Hypothalamus (tissue), 51 donors: ENCODE measurements around the gene FAM193B.

ENCODE experiments used
- DNase-seq, 51 donors: peaks; one replicate each; lab custom pipeline; 2025; lab: John Stamatoyannopoulos, UW

FAM193B gene

GRCh38 chr5:177519463-177520235, 34.7 kb downstream of the FAM193B start:
- no peak for DNase-seq

- peak; percentile 85 to 99 (median 96) for DNase-seq
Observed at GRCh38 chr5:177516601-177517568, 37.5 kb downstream of the FAM193B start, which contains the start of gene DDX41. DDX41 (minus strand) TSS chr5:177516961; CDS start chr5:177516945, 16 bp downstream.

- DNase-seq = no peak
Observed at GRCh38 chr5:177515580-177515979, 38.8 kb downstream of the FAM193B start.

GRCh38 chr5:177514541-177514940, 39.8 kb downstream of the FAM193B start:
- DNase-seq = no peak

GRCh38 chr5:177513500-177513899, 40.9 kb downstream of the FAM193B start:
- no peak for DNase-seq

- DNase-seq = no peak
Observed at GRCh38 chr5:177512736-177513380, 41.5 kb downstream of the FAM193B start.

- no peak for DNase-seq
Observed at GRCh38 chr5:177511796-177512675, 42.3 kb downstream of the FAM193B start.

GRCh38 chr5:177511181-177511580, 43.2 kb downstream of the FAM193B start:
- DNase-seq = no peak

GRCh38 chr5:177510567-177511053, 43.8 kb downstream of the FAM193B start:
- no peak for DNase-seq

GRCh38 chr5:177509991-177510566, 44.3 kb downstream of the FAM193B start:
- DNase-seq = no peak

GRCh38 chr5:177509381-177509951, 44.9 kb downstream of the FAM193B start, which contains the start of gene DOK3:
DOK3 (minus strand) TSS chr5:177509826; CDS start chr5:177509540, 286 bp downstream.
- DNase-seq = peak in 7 of 51 donors; percentile 6 to 21 (median 11)

- DNase-seq = no peak
Observed at GRCh38 chr5:177508837-177509236, 45.5 kb downstream of the FAM193B start.

- DNase-seq = no peak
Observed at GRCh38 chr5:177508221-177508611, 46.1 kb downstream of the FAM193B start.

GRCh38 chr5:177507596-177508220, 46.7 kb downstream of the FAM193B start:
- DNase-seq = no peak

GRCh38 chr5:177507165-177507564, 47.2 kb downstream of the FAM193B start:
- no peak for DNase-seq

GRCh38 chr5:177505075-177505474, 49.3 kb downstream of the FAM193B start:
- no peak for DNase-seq

GRCh38 chr5:177504086-177505056, 50.0 kb downstream of the FAM193B start:
- no peak for DNase-seq
